Fibroblast of pulmonary artery (primary cell): ENCODE data around the gene SMYD3.

Source experiments
- DNase-seq: peaks from one replicate; pipeline ENCODE4 v3.0.0-alpha.2; 2010; ENCODE audit warnings: low read depth
- H3K4me3 ChIP-seq: replicated peaks from 2 replicates; pipeline ENCODE4 v1.5.1; 2011; ENCODE audit warnings: low read depth, mild to moderate bottlenecking, control low read depth, low read length, moderate library complexity
- TF ChIP-seq, protein P1 (sequence below): IDR thresholded peaks from 2 replicates; pipeline ENCODE4 v1.5.1; 2011; ENCODE audit warnings: mild to moderate bottlenecking, control low read depth, low read length, inconsistent platforms; ENCODE audit errors: missing control alignments

The SMYD3 gene

DNA sequence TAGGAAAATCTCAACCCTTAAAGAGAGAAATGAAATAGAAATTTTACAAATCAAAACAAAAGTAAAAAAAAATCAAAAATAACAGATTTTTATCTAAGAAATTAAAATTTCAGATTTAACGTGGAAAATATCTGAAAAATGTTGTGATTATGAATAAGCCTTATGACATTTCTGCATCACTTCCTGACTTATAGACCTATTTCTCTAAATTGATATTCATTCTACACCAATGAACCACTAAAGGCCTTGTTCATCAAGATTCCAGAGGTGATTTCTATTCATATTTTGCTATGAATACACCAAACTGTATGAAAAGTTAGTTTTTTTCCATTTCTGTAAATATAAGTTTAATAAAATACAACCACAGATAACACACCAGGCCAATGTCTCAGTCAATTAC, 261.5 kb downstream of the SMYD3 start:
- DNase-seq, result no peak
- H3K4me3 ChIP-seq, result no peak overlapping the region
- TF ChIP-seq, protein P1, sequence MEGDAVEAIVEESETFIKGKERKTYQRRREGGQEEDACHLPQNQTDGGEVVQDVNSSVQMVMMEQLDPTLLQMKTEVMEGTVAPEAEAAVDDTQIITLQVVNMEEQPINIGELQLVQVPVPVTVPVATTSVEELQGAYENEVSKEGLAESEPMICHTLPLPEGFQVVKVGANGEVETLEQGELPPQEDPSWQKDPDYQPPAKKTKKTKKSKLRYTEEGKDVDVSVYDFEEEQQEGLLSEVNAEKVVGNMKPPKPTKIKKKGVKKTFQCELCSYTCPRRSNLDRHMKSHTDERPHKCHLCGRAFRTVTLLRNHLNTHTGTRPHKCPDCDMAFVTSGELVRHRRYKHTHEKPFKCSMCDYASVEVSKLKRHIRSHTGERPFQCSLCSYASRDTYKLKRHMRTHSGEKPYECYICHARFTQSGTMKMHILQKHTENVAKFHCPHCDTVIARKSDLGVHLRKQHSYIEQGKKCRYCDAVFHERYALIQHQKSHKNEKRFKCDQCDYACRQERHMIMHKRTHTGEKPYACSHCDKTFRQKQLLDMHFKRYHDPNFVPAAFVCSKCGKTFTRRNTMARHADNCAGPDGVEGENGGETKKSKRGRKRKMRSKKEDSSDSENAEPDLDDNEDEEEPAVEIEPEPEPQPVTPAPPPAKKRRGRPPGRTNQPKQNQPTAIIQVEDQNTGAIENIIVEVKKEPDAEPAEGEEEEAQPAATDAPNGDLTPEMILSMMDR, result no peak

GRCh38 chr1:246232126-246232525, 275.0 kb downstream of the SMYD3 start:
- no peak overlapping the region for H3K4me3 ChIP-seq
- DNase-seq, result no peak
- TF ChIP-seq, protein P1, result no peak

GRCh38 chr1:246226041-246226440, 281.0 kb downstream of the SMYD3 start:
- TF ChIP-seq, protein P1, result no peak

DNA sequence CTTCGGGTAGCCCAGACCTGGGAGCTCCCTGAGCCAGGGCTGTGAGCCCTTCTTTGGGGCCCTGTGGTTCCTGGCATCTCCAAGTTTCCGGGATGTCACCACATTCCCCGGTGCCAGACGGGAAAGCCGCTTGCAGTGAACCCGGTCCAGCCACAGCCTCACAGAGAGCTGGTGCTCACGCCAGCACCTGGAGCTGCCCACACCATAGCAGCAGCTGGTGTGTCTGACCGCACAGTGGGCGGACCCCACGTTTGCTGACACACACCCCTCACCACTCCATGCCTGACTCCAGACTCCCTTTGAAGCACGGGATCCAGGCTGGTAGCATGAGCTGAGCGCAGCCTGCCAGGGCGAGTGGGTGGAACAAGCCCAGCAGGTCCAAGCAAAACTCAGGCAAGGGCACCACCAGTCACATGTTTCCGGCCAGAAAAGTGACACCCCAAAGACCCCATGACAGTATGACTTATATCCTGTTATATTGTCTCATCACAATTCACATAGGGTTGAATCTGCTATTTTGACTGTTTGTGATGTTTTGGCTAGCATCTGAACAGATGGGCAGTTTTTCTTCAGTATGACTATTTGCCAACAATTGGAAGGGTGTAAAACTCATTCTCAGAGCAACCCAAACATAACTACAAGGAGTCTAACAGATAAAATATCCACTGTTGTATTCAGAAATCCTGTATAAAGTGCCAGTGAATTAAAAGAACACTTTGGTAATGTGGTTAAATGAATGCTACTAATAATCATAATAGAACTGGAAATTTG, 285.4 kb downstream of the SMYD3 start:
- TF ChIP-seq, protein P1, result no peak
- no peak for DNase-seq
- H3K4me3 ChIP-seq, result no peak overlapping the region

More at GRCh38 chr1:246226041-246226440, 281.0 kb downstream of the SMYD3 start:
- DNase-seq, result no peak
- no peak overlapping the region for H3K4me3 ChIP-seq

GRCh38 chr1:246220495-246221065, 286.5 kb downstream of the SMYD3 start:
- TF ChIP-seq, protein P1, result no peak
- no peak overlapping the region for H3K4me3 ChIP-seq

GRCh38 chr1:246219508-246220030, 287.5 kb downstream of the SMYD3 start:
- TF ChIP-seq, protein P1, result no peak
- H3K4me3 ChIP-seq, result no peak overlapping the region
- no peak for DNase-seq

More at GRCh38 chr1:246220495-246221065, 286.5 kb downstream of the SMYD3 start:
- DNase-seq, result no peak
